SU-DHL-6 (cell line): Measurements from ENCODE around the gene GNG14.

Experiments used
- H2AFZ ChIP-seq: fragments of 200-600 bp; sonication (generic); 2 replicates; pipeline ENCODE4 v1.6.1; 2014; ENCODE audit warnings: low read depth, mild to moderate bottlenecking, moderate library complexity, mixed read lengths, antibody characterized with exemption, low read length; ENCODE audit not compliant: severe bottlenecking
- H3F3A ChIP-seq: fragments of 200-600 bp; shearing (Covaris generic); 2 replicates; pipeline ENCODE4 v1.6.0; 2016; ENCODE audit warnings: antibody characterized with exemption, mild to moderate bottlenecking; ENCODE audit not compliant: insufficient read depth
- H3K27ac ChIP-seq: fragments of 200-600 bp; sonication (generic); 2 replicates; pipeline ENCODE4 v1.5.1; 2016; ENCODE audit warnings: low read depth, mild to moderate bottlenecking, low read length, moderate library complexity, mixed read lengths
- H3K27me3 ChIP-seq: fragments of 200-600 bp; sonication (generic), shearing (Covaris generic); 2 replicates; pipeline ENCODE4 v1.6.0; 2014; ENCODE audit warnings: mild to moderate bottlenecking, low read length
- H3K36me3 ChIP-seq: fragments of 200-600 bp; sonication (generic); 2 replicates; pipeline ENCODE4 v1.6.1; 2014; ENCODE audit warnings: mild to moderate bottlenecking, low read length, mixed read lengths
- H3K4me2 ChIP-seq: fragments of 300-600, 200-600 bp; shearing (Covaris generic), sonication (generic); 2 replicates; pipeline ENCODE4 v1.6.0; 2014; ENCODE audit warnings: low read length, low read depth, mild to moderate bottlenecking; ENCODE audit not compliant: poor library complexity, severe bottlenecking
- H3K4me3 ChIP-seq: fragments of 200-600 bp; sonication (generic); 2 replicates; pipeline ENCODE4 v1.5.1; 2014; ENCODE audit warnings: antibody characterized with exemption, low read length, mild to moderate bottlenecking, mixed read lengths; ENCODE audit not compliant: insufficient read depth, poor library complexity, severe bottlenecking
- H3K79me2 ChIP-seq: fragments of 200-600 bp; sonication (generic); 2 replicates; pipeline ENCODE4 v1.6.1; 2014; ENCODE audit warnings: mild to moderate bottlenecking, low read length, moderate library complexity; ENCODE audit not compliant: insufficient read depth
- H3K9ac ChIP-seq: fragments of 200-600 bp; sonication (generic); 2 replicates; pipeline ENCODE4 v1.7.0; 2014; ENCODE audit warnings: mild to moderate bottlenecking, low read length
- H3K9me2 ChIP-seq: fragments of 200-600 bp; sonication (generic); replicated peaks from 2 replicates; pipeline ENCODE4 v1.6.1; 2014; ENCODE audit warnings: low read length; ENCODE audit not compliant: insufficient read depth
- H3K9me3 ChIP-seq: fragments of 200-600 bp; sonication (generic); 2 replicates; pipeline ENCODE4 v1.6.1; 2014; ENCODE audit warnings: low read length, mixed read lengths; ENCODE audit not compliant: insufficient read depth
- H4K20me1 ChIP-seq: fragments of 200-600 bp; sonication (generic); 2 replicates; pipeline ENCODE4 v1.6.1; 2014; ENCODE audit warnings: low read depth, mild to moderate bottlenecking, antibody characterized with exemption, low read length, moderate library complexity, mixed read lengths
- CTCF ChIP-seq: fragments of 200-600 bp; sonication (generic); IDR thresholded peaks from one replicate; pipeline ENCODE4 v1.5.1; 2017; ENCODE audit warnings: antibody characterized with exemption, mild to moderate bottlenecking, low read length, moderate library complexity; ENCODE audit not compliant: insufficient read depth, poor library complexity, severe bottlenecking
- EZH2phosphoT487 ChIP-seq: fragments of 200-600 bp; sonication (generic), shearing (Covaris generic); conservative IDR thresholded peaks from 2 replicates; pipeline ENCODE4 v1.6.1; 2018; ENCODE audit warnings: mild to moderate bottlenecking, antibody characterized with exemption, low read length, moderate library complexity, mixed read lengths

GNG14 gene

GRCh38 chr19:12715929-12716328 lies 28.1 kb downstream of the GNG14 start:
- Histone ChIP-seq H3F3A (no peaks in the 10 kb centered on the region), H2AFZ (no peak overlapping the region), H3K4me3 (no peak overlapping the region), H4K20me1 (peaks cover 7% of the 10 kb centered on the region; the same call in 1 of the 2 replicates), H3K36me3 (peaks cover 4% of the 10 kb centered on the region; the same call in 1 of the 2 replicates), H3K79me2 (peaks cover 42% of the 10 kb centered on the region), H3K27me3 (no peaks in the 10 kb centered on the region), H3K9me3 (no peaks in the 10 kb centered on the region), H3K27ac (no peak overlapping the region), H3K9ac (no peak overlapping the region), H3K9me2 (no peaks in the 10 kb centered on the region), H3K4me2 (no peak overlapping the region)
- TF ChIP-seq EZH2phosphoT487: no peak
- TF ChIP-seq CTCF: no peak

- Histone ChIP-seq H3K9me3 (no peaks in the 10 kb centered on the region), H3K27ac (no peak overlapping the region), H2AFZ (no peak overlapping the region), H3K27me3 (no peaks in the 10 kb centered on the region), H3K4me2 (peak overlapping the region; percentile 87), H3K9me2 (no peaks in the 10 kb centered on the region), H3K36me3 (peaks cover 4% of the 10 kb centered on the region; the same call in 1 of the 2 replicates), H3K79me2 (peaks cover 70% of the 10 kb centered on the region), H3F3A (no peaks in the 10 kb centered on the region; the same call in 1 of the 2 replicates), H3K9ac (peak overlapping the region; percentile 87), H4K20me1 (peaks cover 7% of the 10 kb centered on the region; the same call in 1 of the 2 replicates), H3K4me3 (peak overlapping the region; percentile 79)
- TF ChIP-seq CTCF (no peak), EZH2phosphoT487 (no peak)
These were observed 32.5 kb downstream of the GNG14 start for GRCh38 chr19:12720296-12720695.

GRCh38 chr19:12720851-12721655 lies 33.3 kb downstream of the GNG14 start:
- Histone ChIP-seq H2AFZ (no peak overlapping the region), H4K20me1 (peaks cover 7% of the 10 kb centered on the region; the same call in 1 of the 2 replicates), H3F3A (no peaks in the 10 kb centered on the region; the same call in 1 of the 2 replicates), H3K4me3 (peak overlapping the region; percentile 79), H3K9ac (peak overlapping the region; percentile 87), H3K79me2 (peaks cover 65% of the 10 kb centered on the region), H3K4me2 (peak overlapping the region; percentile 87), H3K27me3 (no peaks in the 10 kb centered on the region), H3K36me3 (peaks cover 4% of the 10 kb centered on the region; the same call in 1 of the 2 replicates), H3K9me2 (no peaks in the 10 kb centered on the region), H3K9me3 (no peaks in the 10 kb centered on the region), H3K27ac (peak overlapping the region; percentile 74)
- no peak for TF ChIP-seq CTCF
- TF ChIP-seq EZH2phosphoT487: no peak
